GM20431 (cell line): ENCODE measurements around the gene UBR3.
"Not testable (repeated sequence)": the region's sequence is repeated elsewhere in the genome, so short reads cannot be mapped to it uniquely, and the experiment has no call there.

ENCODE experiments used
- in situ Hi-C: fragments of 300-500 bp; cut with MseI, MboI; formaldehyde crosslinking; loops from one replicate; pipeline ENCODE4 v1.15.0; 2020; ENCODE audit warnings: low sequenced_read_pairs; ENCODE audit not compliant: unreplicated experiment

The UBR3 gene

DNA sequence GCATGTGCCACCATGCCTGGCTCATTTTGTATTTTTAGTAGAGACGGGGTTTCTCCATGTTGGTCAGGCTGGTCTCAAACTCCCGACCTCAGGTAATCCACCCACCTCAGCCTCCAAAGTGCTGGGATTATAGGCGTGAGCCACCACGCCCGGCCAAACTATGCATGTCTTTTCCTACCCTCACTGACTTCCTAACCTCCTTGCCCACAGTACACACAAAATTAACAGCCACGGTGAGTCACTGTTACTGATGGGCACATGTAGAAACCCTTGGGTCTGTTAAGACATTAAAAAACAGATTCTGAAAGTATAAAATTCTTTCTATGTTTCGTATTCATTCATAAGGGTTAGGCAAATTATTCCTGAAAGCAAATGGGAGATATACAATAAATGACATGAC is 7.2 kb upstream of the UBR3 start:
- in situ Hi-C loops = not testable (repeated sequence)

- in situ Hi-C loops = no loop called here
Measured at GRCh38 chr2:169822036-169822435, 5.2 kb upstream of the UBR3 start.

DNA sequence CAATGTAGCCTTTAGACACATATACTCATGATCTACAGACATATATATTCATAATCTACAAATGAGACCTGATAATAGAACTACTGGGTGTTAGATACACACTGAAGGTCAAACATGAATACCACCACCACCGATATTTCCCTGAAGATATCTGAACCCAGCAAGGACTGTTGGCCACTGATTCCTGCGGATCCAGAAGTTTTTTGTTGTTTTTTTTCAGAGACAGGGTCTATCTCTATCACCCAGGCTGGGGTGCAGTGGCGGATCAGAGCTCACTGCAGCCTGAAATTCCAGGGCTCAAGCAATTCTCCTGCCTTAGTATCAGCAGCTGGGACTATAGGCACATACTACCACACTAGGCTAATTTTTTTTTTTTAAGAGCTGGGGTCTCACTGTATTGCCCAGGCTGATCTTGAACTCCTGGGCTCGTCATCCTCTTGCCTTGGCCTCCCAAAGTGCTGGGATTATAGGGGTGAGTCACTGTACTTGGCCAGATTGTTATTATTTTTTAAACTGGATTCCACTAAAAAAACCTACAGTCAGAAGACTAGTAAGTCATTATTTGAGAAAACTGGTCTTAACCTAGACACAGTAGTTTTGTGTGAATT is 4.4 kb upstream of the UBR3 start:
- in situ Hi-C loops = no loop called here

DNA sequence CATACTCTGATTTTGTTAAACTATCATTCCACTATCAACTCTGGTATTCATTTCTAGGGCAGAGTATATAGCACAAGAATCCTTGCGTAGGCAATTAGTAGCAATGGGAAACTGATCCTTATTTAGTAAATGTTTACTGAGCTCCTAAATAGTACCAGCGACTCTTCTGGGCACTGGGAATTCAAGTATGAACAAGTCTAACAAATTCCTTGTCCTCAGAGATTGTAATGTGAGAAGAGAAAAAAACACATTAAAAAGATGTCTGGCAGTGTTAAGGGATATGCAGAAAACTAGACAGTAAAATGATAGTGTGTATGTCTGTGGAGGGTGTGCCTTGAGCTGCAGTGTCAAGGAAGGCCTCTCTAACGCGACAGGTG is 3.3 kb upstream of the UBR3 start:
- in situ Hi-C loops = no loop called here

GRCh38 chr2:169824373-169825333 is 2.6 kb upstream of the UBR3 start, which contains the start of gene METTL5:
METTL5 (minus strand) TSS chr2:169824905; CDS start chr2:169824597, 308 bp downstream.
- in situ Hi-C loops = no loop called here

DNA sequence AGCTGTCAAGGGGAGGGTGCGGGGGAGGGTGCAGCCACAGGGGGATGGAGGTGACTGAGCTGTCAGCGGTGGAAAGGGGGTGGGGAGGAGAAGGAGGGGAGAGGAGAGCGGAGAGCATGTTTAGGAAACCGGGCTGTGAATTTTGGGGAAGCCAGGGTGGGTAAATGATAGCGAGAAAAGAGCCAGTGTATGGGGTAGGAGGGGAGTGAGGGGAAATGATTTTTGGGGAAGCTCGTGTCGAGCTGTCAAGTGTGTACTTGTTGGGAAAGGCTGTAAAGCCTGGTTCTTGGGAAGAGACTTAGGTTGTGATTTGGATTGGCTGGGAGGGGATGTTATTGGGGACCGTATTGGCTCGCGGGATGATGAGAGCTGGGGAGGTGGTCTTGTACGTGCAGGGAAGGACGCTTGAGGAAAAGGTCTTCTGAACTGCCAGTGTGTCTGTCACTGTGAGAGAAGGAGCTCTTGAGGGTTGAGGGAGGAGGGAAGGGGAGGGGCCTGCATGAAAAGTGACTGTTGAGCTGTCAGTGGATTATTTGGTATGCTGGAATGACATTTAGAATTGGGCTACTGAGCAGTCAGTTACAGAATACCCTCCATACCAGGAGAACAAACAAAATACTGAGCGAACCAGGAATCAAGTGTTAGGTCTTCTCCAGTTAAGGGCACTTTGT is 1.0 kb downstream of the UBR3 start:
- in situ Hi-C loops = no loop called here

- in situ Hi-C loops = no loop called here
Measured at GRCh38 chr2:169834401-169834800, 7.1 kb downstream of the UBR3 start.

DNA sequence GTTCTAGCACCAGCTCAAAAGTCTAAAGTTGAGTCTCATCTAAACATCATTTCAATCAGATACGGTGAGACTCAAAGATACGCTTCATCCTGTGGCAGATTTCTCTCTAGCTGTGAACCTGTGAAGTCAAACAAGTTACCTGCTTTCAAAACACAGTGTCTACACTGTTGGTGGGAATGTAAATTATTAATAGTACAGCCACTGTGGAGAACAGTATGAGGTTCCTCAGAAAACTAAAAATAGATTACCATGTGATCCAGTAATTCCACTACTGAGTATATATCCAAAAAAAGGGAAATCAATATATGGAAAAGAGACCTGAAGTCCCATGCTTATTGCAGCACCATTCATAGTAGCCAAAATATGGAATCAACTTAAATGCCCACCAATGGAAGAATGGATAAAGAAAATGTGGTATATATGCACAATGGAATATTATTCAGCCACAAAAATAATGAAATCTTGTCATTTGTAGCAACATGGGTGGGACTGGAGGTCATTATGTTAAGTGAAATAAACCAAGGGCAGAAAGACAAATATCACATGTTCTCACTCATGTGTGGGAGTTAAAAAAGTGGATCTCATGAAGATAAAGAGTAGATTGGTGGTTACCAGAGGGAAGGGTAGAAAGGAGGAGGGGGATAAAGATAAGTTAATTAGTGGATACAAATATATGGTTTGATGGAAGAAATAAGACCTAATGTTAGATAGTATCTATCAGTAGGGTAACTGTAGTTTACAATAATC is 11.7 kb downstream of the UBR3 start:
- in situ Hi-C loops = no loop called here

- in situ Hi-C loops = no loop called here
Measured at GRCh38 chr2:169839954-169840746, 12.9 kb downstream of the UBR3 start.

GRCh38 chr2:169840747-169841142 is 13.5 kb downstream of the UBR3 start:
- in situ Hi-C loops = no loop called here

GRCh38 chr2:169841625-169842024 is 14.4 kb downstream of the UBR3 start:
- in situ Hi-C loops = not testable (repeated sequence)

DNA sequence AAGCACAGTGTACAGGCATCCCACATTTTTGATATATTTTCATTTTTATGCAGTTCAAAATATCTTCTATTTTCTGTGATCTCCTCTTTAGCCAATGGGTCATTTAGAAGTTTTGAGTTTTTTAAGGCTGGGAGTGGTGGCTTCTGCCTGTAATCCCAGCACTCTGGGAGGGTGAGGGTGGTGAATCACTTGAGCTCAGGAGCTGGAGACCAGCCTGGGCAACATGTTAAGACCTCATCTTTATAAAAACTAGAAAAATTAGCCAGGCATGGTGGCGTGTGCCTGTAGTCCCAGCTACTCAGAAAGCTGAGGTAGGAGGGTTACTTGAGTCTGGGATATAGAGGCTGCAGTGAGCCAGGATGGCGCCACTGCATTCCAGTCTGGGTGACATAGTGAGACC is 17.8 kb downstream of the UBR3 start:
- in situ Hi-C loops = no loop called here

GRCh38 chr2:169848959-169849693 is 21.9 kb downstream of the UBR3 start:
- in situ Hi-C loops = not testable (repeated sequence)

DNA sequence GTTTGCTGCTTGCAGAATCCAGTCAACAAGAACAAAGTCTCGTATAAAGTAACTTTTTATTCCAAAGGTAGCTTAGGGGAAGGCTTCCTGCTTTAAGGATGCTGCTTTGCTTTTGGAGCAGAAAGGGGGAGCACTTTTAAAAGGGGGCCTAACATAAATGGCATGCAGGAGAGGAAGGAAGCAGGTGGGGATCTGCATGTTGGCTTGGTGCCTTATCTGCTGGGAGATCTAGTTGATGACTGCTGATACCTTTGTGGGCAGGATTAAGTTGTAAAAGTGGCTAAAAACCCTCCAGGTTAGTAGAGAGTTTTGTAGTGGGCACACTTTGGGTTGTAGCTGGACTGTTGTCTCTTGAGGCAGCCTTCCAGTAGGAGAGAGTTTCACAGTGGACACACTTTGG is 22.5 kb downstream of the UBR3 start:
- in situ Hi-C loops = no loop called here

GRCh38 chr2:169853041-169853668 is 25.9 kb downstream of the UBR3 start:
- in situ Hi-C loops = no loop called here

- in situ Hi-C loops = not testable (repeated sequence)
Measured at GRCh38 chr2:169855281-169856258, 28.3 kb downstream of the UBR3 start.

- in situ Hi-C loops = no loop called here
Measured at GRCh38 chr2:169859423-169859822, 32.2 kb downstream of the UBR3 start.
